ENCODE data around the gene GRIA1. TPM values are rescaled to one million over a fixed set of nuclear protein-coding genes. Genes with fewer than 3 reads are reported as not detected.

GRIA1 gene
- total RNA-seq, 1 donor from 2014 or later, result not detected

- ATAC-seq, result no peak
Measured at GRCh38 chr5:153618307-153618706, 127.8 kb downstream of the GRIA1 start.

GRCh38 chr5:153618867-153619266, 128.4 kb downstream of the GRIA1 start:
- ATAC-seq, result no peak

- ATAC-seq, result peak; percentile 87
Measured at GRCh38 chr5:153619771-153620170, 129.3 kb downstream of the GRIA1 start.

- ATAC-seq, result no peak
Measured at GRCh38 chr5:153623124-153623523, 132.7 kb downstream of the GRIA1 start.

GRCh38 chr5:153623751-153624450, 133.4 kb downstream of the GRIA1 start:
- peak; percentile 64 for ATAC-seq

GRCh38 chr5:153624451-153624765, 133.9 kb downstream of the GRIA1 start:
- ATAC-seq, result no peak

GRCh38 chr5:153625826-153626354, 135.4 kb downstream of the GRIA1 start:
- no peak for ATAC-seq

GRCh38 chr5:153626836-153627235, 136.4 kb downstream of the GRIA1 start:
- no peak for ATAC-seq

GRCh38 chr5:153629027-153629895, 138.8 kb downstream of the GRIA1 start:
- ATAC-seq, result peak; percentile 83

GRCh38 chr5:153630546-153630945, 140.1 kb downstream of the GRIA1 start:
- ATAC-seq, result no peak

- no peak for ATAC-seq
Measured at GRCh38 chr5:153632748-153633290, 142.3 kb downstream of the GRIA1 start.

GRCh38 chr5:153636670-153637451, 146.4 kb downstream of the GRIA1 start:
- ATAC-seq, result no peak

- no peak for ATAC-seq
Measured at GRCh38 chr5:153640293-153640692, 149.8 kb downstream of the GRIA1 start.

- no peak for ATAC-seq
Measured at GRCh38 chr5:153641183-153641688, 150.8 kb downstream of the GRIA1 start.

GRCh38 chr5:153654504-153655200, 164.2 kb downstream of the GRIA1 start:
- ATAC-seq, result no peak

GRCh38 chr5:153655201-153655510, 164.7 kb downstream of the GRIA1 start:
- ATAC-seq, result no peak

- no peak for ATAC-seq
Measured at GRCh38 chr5:153658149-153658548, 167.7 kb downstream of the GRIA1 start.

- ATAC-seq, result no peak
Measured at GRCh38 chr5:153658606-153659005, 168.1 kb downstream of the GRIA1 start.

- no peak for ATAC-seq
Measured at GRCh38 chr5:153659039-153659736, 168.7 kb downstream of the GRIA1 start.

GRCh38 chr5:153660919-153661318, 170.4 kb downstream of the GRIA1 start:
- ATAC-seq, result no peak

GRCh38 chr5:153661897-153662296, 171.4 kb downstream of the GRIA1 start:
- ATAC-seq, result peak; percentile 41

All from esophagus mucosa (tissue), 1 donor.